ENCODE data around the gene TVP23A. TPM values are rescaled to one million over a fixed set of nuclear protein-coding genes. Genes with fewer than 3 reads are reported as not detected.
A peak's percentile ranks its signal among the peaks of the same experiment; 100 is the strongest.

Gene TVP23A
- total RNA-seq, 1 experiment from 2014 or later: not detected

- Histone ChIP-seq H3K4me3 (ENCODE audit: low read length) (no peak overlapping the region), H3K79me2 (ENCODE audit: low read length) (no peaks in the 10 kb centered on the region), H3K9me2 (replicated peaks; ENCODE audit: low read length) (no peaks in the 10 kb centered on the region), H3K27ac (ENCODE audit: low read length) (no peak overlapping the region), H3K9me3 (ENCODE audit: low read length) (no peaks in the 10 kb centered on the region), H3F3A (ENCODE audit: low read length, unreplicated experiment) (no peaks in the 10 kb centered on the region), H3K4me2 (ENCODE audit: low read length) (no peak overlapping the region), H3K4me1 (ENCODE audit: insufficient read depth, low read length) (peaks cover 8% of the 10 kb centered on the region), H4K20me1 (ENCODE audit: low read length) (no peaks in the 10 kb centered on the region), H3K36me3 (ENCODE audit: low read depth, low read length) (no peaks in the 10 kb centered on the region), H2AFZ (ENCODE audit: low read length) (no peak overlapping the region), H3K27me3 (ENCODE audit: low read length) (no peaks in the 10 kb centered on the region), H3K9ac (ENCODE audit: low read length) (no peak overlapping the region)
- DNase-seq (no peak), ATAC-seq (no peak)
- TF ChIP-seq EZH2 (IDR thresholded peaks at IDR 0.05; ENCODE audit: low read length, unreplicated experiment): no peak
- TF ChIP-seq CTCF (conservative IDR thresholded peaks at IDR 0.05; ENCODE audit: low read depth, low read length): no peak
- no peak for TF ChIP-seq EZH2phosphoT487 (IDR thresholded peaks at IDR 0.05; ENCODE audit: borderline replicate concordance, low read length)
- ChIA-PET POLR2A (ENCODE audit: unreplicated experiment) (no interaction called here), CTCF (no interaction called here)
- BruUV-seq (replicated peaks): no TSS peak
- intact Hi-C loops (cut with micrococcal nuclease): no loop called here
These were observed 37.4 kb upstream of the TVP23A start for GRCh38 chr16:10856042-10856441.

GRCh38 chr16:10852948-10853347 lies 34.4 kb upstream of the TVP23A start:
- H3K27me3 ChIP-seq (ENCODE audit: low read length): peaks cover 3% of the 10 kb centered on the region; the same call in 1 of the 2 replicates
- peaks cover 8% of the 10 kb centered on the region for H3K4me1 ChIP-seq (ENCODE audit: insufficient read depth, low read length)
- H4K20me1 ChIP-seq (ENCODE audit: low read length): no peaks in the 10 kb centered on the region
- H3F3A ChIP-seq (ENCODE audit: low read length, unreplicated experiment): no peaks in the 10 kb centered on the region
- no peaks in the 10 kb centered on the region for H3K9me2 ChIP-seq (replicated peaks; ENCODE audit: low read length)
- H3K4me2 ChIP-seq (ENCODE audit: low read length): peak overlapping the region; percentile 52
- H3K9me3 ChIP-seq (ENCODE audit: low read length): no peaks in the 10 kb centered on the region
- TF ChIP-seq EZH2phosphoT487 (IDR thresholded peaks at IDR 0.05; ENCODE audit: borderline replicate concordance, low read length) (no peak), EZH2 (IDR thresholded peaks at IDR 0.05; ENCODE audit: low read length, unreplicated experiment) (no peak), CTCF (conservative IDR thresholded peaks at IDR 0.05; ENCODE audit: low read depth, low read length) (no peak)
- no peaks in the 10 kb centered on the region for H3K79me2 ChIP-seq (ENCODE audit: low read length)
- intact Hi-C loops (cut with micrococcal nuclease): no loop called here
- no peak overlapping the region for H3K9ac ChIP-seq (ENCODE audit: low read length)
- no TSS peak for BruUV-seq (replicated peaks)
- no peak for ATAC-seq
- no peak overlapping the region for H2AFZ ChIP-seq (ENCODE audit: low read length)
- H3K4me3 ChIP-seq (ENCODE audit: low read length): no peak overlapping the region
- DNase-seq: peak; percentile 36
- no peaks in the 10 kb centered on the region for H3K36me3 ChIP-seq (ENCODE audit: low read depth, low read length)
- CTCF ChIA-PET: no interaction called here
- POLR2A ChIA-PET (ENCODE audit: unreplicated experiment): no interaction called here
- H3K27ac ChIP-seq (ENCODE audit: low read length): no peak overlapping the region

GRCh38 chr16:10852286-10852685 lies 33.7 kb upstream of the TVP23A start:
- Histone ChIP-seq H3K36me3 (ENCODE audit: low read depth, low read length) (no peaks in the 10 kb centered on the region), H3K9me3 (ENCODE audit: low read length) (no peaks in the 10 kb centered on the region), H3K4me3 (ENCODE audit: low read length) (no peak overlapping the region), H3F3A (ENCODE audit: low read length, unreplicated experiment) (no peaks in the 10 kb centered on the region), H3K9me2 (replicated peaks; ENCODE audit: low read length) (no peaks in the 10 kb centered on the region), H2AFZ (ENCODE audit: low read length) (no peak overlapping the region), H3K4me2 (ENCODE audit: low read length) (peak overlapping the region; percentile 52; the same call in 1 of the 2 replicates), H3K27me3 (ENCODE audit: low read length) (peaks cover 6% of the 10 kb centered on the region), H3K4me1 (ENCODE audit: insufficient read depth, low read length) (peaks cover 8% of the 10 kb centered on the region), H3K79me2 (ENCODE audit: low read length) (no peaks in the 10 kb centered on the region), H3K9ac (ENCODE audit: low read length) (no peak overlapping the region), H3K27ac (ENCODE audit: low read length) (no peak overlapping the region), H4K20me1 (ENCODE audit: low read length) (no peaks in the 10 kb centered on the region)
- TF ChIP-seq CTCF (conservative IDR thresholded peaks at IDR 0.05; ENCODE audit: low read depth, low read length) (no peak), EZH2 (IDR thresholded peaks at IDR 0.05; ENCODE audit: low read length, unreplicated experiment) (no peak), EZH2phosphoT487 (IDR thresholded peaks at IDR 0.05; ENCODE audit: borderline replicate concordance, low read length) (no peak)
- intact Hi-C loops (cut with micrococcal nuclease): no loop called here
- BruUV-seq (replicated peaks): no TSS peak
- ATAC-seq (no peak), DNase-seq (no peak)
- ChIA-PET POLR2A (ENCODE audit: unreplicated experiment) (no interaction called here), CTCF (no interaction called here)

Measured in PC-3 (cell line).